ENCODE results near the gene SINHCAF.
A peak's percentile ranks its signal among the peaks of the same experiment; 100 is the strongest.
"Not testable (repeated sequence)": the region's sequence is repeated elsewhere in the genome, so short reads cannot be mapped to it uniquely, and the experiment has no call there.

The SINHCAF gene

DNA sequence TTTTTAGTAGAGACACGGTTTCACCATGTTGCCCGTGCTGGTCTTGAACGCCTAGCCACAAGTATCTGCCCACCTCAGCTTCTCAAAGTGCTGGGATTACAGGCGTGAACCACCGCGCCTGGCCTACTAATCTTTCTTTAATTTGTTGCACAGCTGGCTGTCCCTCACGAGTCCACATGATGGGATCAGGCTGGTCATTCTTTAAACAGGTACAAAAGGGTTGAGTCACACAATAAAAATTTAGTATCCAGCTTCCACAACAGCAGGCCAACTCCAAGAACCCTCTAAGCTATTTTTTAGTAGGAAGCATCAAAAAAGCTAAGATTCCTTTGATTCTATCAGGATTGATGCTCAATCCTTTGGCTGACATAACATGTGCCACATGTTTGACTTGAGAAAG, 17.8 kb downstream of the SINHCAF start:
- no peak for DNase-seq (ENCODE audit: low read depth)

DNA sequence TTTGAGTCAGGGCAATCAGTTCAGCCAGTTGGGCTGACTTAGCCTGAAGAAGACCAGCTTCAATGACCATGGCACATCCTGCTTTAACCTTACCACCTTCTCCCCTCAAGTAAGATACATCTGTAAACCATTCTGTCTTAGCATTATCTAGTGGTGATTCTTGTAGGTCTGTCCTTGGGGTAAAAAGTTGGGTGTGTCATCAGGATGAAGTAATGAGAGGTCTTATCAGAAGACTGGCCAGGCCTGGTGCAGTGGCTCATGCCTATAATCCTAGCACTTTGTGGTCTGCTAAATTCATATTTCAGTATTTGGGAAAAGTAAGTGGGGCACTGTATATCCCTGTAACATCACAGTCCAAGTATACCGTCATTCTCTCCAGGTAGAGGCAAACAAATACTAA, 19.1 kb downstream of the SINHCAF start:
- no peak for DNase-seq (ENCODE audit: low read depth)

DNA sequence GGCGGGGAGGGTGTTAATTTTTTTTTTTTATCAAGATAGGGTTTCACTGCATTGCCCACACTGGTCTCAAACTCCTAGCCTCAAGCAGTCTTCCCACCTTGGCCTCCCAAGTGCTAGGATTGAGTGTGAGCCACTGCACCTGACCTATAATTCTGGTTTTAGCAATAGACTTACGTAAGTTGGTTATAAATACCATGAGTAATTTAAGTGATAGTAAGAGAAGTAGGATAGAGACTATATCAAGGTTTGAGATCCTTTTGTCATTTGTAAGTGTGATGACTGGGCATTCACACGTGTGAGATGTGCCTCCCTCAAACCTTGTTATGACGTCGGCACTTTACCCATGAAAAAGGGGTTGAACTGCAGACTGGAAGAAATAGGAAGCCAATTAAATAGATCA, 22.5 kb downstream of the SINHCAF start:
- DNase-seq (ENCODE audit: low read depth) = no peak

DNA sequence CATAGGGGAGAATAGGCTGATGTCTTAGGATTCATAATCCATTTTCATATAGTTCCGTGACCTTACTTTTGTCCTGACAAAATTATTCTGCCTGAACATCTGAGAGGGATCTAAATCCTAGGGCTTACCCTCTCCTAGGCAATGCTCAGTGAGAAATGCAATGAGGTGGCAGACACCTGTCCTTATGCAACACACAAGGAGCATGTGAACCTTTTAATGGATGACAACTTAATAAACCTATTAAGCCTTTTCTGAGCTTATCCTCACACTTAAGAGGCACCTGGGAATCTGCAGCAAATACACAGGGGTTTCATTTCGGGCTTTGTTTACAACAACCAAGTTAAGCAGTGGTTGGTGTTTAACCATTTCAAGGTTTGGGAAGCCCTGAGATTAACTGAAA, 24.6 kb downstream of the SINHCAF start:
- DNase-seq (ENCODE audit: low read depth) = no peak

DNA sequence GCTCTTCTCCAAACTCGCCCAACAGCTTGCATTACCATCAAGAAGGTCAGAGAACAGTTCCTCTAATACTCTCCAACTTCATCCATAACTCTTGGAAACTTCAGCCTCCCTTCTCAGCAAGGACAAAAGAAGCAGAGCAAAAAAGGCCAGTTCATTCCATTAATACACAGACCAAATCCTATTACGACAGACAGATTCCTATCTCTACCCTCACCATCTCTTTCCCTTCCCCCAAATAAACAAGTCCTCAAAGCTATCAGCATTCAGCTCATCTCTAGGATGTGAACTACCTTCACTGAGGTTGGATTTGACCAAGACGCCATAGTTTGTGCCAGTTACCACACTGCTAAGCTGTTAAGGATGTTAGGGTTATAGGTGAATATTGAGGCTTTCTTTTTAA, 25.2 kb downstream of the SINHCAF start:
- DNase-seq (ENCODE audit: low read depth) = no peak

DNA sequence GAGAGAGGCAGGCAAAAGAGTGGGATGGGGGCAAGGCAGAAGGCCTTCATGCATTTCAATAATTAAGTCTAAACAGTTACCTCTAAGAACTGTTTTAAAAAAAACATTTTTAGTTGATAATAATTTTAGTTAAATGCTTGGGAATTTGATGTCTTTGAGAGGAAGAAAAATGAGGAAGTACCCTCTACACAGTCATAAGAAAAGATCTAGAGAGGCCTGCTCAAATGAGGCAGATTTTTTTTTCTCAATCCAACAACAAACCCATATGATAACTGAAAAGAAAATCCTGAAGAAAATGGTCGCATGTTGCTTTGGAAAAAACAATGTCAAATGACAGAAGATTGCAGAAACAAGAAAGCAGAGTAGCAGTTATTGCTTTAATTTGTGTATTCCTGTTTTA, 25.6 kb downstream of the SINHCAF start:
- DNase-seq (ENCODE audit: low read depth) = no peak

DNA sequence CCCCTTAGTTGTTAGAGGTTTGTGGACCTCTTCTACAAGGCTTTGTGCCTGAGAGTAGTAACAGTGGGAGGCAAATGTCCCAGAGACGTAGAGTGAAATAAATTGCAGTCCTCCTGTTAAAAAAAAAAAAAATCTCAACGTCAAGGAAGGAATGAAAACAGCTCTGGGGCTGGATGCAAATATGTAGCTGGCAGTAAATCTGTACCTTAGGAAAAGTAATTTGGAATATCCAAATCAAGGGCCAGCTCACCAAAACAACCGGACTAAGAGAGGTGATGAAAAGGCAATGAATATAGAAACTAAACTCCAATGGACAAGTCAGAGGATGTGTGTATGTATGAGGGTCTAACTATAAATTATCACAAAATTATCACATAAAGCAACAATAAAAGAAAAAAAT, 27.0 kb downstream of the SINHCAF start:
- no peak for DNase-seq (ENCODE audit: low read depth)

DNA sequence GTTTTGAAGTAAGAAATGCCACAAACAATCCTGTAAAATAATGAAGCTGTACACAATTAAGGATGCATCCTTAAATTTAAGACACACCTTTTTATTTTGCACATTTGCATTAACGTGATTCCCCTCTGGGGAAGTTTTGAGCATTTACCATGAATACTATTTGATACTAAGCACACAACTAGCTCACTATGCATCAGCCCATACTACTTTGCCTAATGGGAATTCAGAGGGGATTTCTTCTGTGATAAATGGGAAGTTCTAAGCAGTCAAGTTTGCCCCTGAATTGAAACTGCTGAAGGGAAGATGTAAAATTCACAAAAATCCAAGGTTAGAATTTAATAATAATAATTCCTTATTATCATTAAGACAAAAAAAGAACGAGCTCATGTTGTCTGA, 27.4 kb downstream of the SINHCAF start:
- no peak for DNase-seq (ENCODE audit: low read depth)

DNA sequence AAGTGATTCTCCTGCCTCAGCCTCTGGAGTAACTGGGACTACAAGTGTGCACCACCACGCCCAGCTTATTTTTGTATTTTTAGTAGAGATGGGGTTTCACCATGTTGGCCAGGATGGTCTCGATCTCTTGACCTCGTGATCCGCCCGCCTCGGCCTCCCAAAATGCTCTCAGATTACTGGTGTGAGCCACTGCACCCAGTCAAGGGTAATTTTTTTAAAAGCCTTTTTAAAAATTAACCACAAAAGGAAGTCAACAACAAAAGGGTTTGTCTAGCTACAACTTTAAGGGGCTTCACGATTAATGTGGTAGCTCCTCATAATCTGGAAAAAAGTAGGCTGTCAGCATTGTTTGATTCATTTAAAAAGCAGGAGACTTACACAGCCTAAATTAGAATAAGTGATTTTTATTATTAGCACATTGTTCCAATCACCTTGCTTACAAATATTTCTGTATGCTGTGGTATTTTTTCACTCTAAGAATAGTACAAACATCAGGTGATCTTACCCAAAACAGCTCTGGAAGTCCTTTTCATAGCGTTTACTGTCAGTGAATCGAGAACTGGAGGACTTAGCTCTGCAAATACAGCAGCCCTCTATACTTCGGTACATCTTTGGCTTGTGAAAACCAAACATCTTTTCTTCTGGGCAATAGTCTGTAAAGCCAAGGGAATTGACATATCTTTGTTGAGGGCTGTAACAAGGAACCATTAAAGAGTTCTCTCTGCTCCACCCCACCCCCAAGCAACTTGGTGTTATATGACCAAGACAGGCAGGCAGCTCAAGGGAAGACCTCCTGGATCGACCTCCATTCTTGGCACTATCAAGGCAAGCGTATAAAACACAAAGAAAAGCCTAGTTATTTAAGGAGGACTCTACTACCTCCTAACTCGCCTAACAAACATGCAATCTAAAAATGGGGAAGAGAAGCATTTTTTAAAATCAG, 28.1 kb downstream of the SINHCAF start:
- no peak for DNase-seq (ENCODE audit: low read depth)

DNA sequence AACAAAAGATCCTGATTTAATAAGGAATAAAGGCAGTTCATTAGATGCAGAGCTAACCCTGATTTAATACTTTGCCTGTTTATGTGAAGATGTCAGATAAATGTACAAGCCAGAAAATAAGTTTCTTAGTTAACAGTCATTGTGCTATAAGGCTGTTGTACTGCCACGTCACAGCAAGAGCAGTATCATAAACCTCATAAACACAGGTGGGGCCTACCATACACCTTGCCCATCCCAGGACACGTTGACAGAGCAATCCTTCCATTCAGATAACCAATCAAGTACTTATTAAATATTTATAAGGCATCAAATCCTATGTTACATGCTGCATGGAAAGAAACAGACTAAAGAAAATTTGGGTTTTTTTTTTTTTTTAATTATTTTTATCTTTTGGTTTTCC, 36.5 kb downstream of the SINHCAF start:
- DNase-seq (ENCODE audit: low read depth) = no peak

DNA sequence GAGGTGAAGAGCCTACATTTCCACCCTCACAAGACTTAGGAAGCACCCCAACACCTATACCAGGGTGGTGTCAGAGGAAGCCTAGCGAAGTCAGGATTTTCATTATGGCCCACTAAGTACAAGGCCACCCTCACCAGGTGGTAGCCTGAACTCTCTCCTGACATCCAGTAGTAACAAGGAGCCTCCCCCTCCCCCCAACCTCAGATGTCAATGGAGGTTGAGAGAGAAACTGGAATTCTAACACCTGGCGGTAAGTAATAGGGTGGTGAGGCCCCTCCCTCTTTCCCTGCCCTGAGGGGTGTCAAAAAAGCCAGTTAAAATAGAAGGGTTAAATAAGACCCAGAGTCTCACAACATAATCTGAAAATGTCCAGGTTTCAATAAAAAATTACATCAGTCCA, 37.6 kb downstream of the SINHCAF start:
- no peak for DNase-seq (ENCODE audit: low read depth)

DNA sequence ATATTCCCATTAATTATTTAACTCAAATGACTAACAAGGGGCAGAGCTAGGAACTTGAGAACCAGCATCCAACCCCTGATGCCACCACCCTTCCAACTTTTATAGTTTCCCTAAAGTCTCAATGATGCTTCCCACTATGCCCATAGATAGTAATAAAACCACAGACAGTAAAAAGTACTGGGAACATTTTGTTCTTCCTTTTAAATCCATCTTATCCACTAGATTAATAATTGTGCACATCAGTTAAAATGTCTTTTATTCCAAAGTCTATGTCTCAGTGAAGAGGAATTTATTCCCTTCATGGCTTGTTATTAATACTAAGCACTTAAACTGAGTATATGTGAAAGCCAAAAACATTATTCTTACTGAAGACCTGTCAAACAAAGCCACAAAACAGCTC, 45.8 kb downstream of the SINHCAF start:
- DNase-seq (ENCODE audit: low read depth) = no peak

DNA sequence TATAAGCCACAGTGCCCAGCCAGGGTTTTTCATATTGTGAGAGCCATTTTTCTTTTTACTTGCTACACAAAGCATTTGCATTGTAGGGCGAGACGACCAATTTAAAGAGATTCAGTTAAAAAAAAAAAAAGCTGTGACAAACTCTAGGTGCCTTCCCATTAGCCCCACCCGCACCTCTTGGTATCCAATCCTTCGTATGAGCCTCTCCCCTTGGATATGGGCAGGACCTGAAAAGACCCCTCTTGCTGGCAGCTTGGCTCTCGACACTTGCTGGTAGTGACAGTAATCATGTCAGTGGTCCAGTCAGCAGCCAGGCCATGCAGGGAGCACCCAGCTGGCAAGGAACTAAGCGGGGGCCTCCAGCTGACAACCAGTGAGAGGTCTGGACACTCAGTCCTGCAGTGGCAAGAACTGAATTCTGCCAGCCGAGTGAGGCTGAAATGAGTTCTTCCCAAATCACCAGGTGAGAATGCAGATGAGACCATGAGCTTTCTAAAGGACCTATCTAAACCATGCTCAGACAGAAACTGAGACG, 46.5 kb downstream of the SINHCAF start:
- DNase-seq (ENCODE audit: low read depth) = no peak

DNA sequence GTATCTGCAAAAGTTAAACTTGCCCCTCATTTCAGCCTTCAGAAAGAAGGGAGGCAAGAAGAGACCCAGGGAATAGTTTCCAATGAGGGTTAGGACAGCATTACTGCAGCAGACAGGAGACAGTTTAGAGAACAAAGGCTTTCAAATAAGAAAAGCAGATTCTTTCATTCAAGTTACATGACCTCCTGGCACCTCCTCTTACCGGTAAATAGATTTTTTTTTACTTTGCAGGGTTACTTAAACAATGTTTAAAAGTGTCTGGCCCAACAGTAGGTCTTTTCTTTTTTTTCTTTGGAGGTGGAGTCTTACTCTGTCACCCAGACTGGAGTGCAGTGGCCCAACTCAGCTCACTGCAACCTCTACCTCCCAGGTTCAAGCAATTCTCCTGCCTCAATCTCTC, 47.1 kb downstream of the SINHCAF start:
- DNase-seq (ENCODE audit: low read depth) = no peak

DNA sequence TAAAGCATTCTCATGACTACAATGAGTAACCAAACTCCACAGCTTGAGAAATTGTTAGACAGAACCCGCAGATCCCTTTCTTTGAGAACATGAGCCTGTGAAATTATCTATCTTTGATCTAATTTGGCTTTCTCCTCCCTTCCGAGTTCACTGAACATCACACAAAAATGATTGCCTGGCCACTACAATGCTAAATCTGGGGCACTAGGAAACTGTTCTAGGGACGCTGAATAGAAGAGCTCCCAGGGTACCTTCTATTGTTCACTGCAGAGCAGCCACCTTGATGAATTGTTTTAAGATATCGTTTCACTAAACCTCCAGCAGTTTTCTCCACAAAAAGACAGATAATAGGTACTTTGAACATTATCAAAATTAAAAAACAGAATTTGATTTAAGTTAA, 47.5 kb downstream of the SINHCAF start:
- DNase-seq (ENCODE audit: low read depth) = no peak

DNA sequence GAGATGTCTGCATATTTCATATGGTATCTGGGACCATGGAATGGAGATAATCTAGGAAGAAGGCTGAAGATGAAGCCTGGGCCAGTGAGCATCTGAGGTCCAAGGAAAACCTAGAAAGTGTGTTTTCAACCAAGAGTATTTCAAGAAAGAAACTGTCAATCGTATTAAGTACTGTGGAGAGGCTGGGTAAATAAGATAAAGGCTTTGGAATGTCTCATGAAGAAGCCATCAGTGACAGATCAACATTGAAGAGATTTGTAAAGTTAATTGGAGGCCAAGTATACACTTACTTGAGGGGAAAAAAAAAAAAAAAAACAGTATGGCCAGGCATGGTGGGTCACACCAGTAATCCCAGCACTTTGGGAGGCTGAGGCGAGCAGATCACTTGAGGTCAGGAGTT, 48.9 kb downstream of the SINHCAF start:
- no peak for DNase-seq (ENCODE audit: low read depth)

DNA sequence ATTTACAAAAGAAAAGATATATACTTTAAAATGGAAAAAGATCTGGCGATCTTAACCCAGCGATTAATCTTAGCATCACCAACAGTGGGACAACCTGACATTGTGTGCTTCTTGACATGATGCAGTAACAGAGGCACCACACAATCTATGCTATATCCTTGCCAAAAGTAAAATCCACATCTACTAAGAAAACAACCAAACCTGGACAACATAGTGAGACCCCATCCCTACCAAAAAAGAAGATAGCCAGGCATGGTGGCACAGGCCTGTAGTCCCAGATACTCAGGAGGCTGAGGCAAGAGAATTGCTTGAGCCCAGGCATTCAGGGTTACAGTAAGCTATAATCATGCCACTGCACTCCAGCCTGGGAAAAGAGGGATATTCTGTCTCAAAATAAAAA, 50.5 kb downstream of the SINHCAF start:
- DNase-seq (ENCODE audit: low read depth) = no peak

DNA sequence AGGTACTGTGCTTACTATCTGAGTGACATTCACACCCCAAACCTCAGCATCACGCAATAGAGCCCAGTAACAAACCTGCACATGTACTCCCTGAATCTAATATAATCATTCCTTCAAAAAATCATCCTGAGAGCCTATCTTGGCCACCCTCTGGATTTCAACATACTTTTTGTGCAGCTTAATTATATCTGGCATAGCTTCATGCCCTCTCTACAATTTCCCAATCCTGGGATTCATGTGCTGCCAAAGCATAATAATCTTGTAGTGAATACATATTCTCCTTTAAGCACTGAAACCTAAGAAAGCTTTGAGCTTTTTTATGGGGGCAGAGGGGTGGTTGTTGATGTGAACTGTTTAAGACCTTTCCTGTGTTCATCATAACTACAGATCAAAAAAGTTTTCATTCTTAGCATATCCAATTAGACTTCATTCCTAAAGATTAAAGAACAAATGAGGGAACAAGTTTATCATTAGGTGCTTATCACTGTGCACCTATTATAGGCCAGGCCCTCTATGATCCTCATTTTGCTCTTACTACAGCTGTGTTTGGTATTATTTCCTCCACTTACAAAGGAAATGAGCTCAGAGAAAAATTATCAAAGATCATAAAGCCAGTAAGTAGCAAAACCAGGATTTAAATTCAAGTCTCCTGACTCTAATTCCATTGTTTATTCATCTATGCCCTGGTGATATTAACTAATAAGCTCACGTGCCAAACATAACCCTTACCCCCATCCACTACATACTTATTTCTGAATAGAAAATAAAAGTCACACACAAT, 51.2 kb downstream of the SINHCAF start:
- no peak for DNase-seq (ENCODE audit: low read depth)

DNA sequence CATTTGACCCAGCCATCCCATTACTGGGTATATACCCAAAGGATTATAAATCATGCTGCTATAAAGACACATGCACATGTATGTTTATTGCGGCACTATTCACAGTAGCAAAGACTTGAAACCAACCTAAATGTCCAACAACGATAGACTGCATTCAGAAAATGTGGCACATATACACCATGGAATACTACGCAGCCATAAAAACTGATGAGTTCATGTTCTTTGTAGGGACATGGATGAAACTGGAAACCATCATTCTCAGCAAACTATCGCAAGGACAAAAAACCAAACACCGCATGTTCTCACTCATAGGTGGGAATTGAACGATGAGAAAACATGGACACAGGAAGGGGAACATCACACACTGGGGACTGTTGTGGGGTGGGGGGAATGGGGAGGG, 52.2 kb downstream of the SINHCAF start:
- not testable (repeated sequence) for DNase-seq (ENCODE audit: low read depth)

DNA sequence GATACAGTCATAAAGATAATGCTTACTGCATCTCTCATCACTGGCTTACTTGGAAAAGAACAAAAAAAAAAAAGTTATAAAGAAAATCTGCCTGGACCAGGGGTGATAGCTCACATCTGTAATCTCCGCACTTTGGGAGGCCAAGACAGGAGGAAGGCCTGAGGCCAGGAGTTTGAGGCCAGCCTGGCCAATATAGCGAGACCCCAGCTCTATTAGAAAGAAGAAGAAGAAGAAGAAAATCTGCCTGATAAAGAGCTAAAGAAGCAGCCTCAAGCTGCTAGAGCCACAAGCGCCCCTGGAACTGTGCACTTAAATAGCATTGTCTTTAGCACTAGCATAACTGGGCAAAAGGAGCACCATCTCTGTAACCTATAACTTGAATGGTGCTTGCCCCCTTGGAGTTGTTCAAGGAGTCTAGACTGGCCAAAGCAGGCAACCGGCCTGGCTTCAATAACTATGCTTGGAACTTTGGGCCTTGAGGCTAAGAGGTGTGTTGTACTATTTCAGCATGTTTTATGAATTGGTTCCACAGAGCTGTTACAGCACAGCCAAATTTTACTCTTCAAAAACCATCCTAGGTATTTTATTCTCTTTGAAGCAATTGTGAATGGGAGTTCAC, 53.2 kb downstream of the SINHCAF start:
- DNase-seq (ENCODE audit: low read depth) = no peak

DNA sequence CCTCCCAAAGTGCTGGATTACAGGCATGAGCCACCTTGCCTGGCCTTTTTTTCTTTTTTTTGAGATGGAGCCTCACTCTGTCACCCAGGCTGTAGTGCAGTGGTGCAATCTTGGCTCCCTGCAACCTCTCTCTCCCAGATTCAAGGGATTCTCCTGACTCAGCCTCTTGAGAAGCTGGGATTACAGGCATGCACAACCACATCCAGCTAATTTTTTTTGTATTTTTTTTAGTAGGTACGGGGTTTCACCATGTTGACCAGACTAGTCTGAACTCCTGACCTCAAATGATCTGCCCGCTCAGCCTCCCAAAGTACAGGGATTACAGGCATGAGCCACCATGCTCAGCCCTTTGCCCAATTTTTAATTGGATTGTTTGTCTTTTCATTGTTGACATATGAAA, 58.0 kb downstream of the SINHCAF start:
- peak; percentile 28 for DNase-seq (ENCODE audit: low read depth)

DNA sequence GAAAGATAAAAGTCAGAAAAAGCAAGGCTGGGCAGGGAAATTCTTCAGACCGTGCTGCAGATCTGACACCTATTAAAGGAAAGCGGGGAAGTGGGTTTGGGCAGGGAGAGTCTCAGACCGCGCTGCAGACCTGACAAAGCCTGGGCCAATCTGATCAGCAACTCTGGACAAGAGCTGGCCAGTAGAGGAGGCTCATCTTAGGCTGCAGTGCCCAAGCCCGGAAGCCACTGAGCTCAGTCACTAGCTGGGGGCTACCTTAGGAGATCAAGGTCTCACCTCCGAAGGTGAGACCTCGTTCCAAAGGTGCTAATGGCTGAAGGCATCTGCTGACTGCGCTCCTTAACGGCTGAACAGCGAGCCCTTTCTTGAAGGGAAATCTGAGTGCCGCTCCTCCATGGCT, 60.2 kb downstream of the SINHCAF start:
- DNase-seq (ENCODE audit: low read depth) = no peak

DNA sequence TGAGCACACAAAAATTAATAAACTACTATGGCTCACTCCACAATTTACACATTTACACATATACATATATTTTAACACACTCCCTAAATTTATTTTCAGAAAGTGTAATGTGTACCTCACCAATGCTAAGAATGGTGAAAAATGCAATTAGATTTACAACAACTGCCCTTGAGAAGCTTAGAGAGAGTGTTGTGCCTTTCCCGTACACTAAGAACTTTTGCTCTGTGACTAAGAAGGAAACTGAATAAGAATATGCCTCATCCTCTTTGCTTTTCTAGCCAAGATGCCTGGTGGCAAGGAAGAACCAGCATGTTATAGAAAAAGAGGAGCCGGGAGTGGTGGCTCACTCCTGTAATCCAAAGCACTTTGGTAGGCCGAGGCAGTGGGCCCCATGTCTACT, 62.3 kb downstream of the SINHCAF start:
- peak; percentile 17 for DNase-seq (ENCODE audit: low read depth)
